Activated CD4-positive, alpha-beta T cell treated with anti-CD3 and anti-CD28 coated beads, Interleukin-10, Interleukin-2, amounts not matched to agents 100 ng/mL and 50 ng/mL, durations not matched to agents 16 hours and 8 hours (primary cell): Measurements from ENCODE around the gene RELN.

Experiments
- DNase-seq: peaks from one replicate; pipeline ENCODE4 v3.0.0-alpha.2; 2020

RELN gene

DNA sequence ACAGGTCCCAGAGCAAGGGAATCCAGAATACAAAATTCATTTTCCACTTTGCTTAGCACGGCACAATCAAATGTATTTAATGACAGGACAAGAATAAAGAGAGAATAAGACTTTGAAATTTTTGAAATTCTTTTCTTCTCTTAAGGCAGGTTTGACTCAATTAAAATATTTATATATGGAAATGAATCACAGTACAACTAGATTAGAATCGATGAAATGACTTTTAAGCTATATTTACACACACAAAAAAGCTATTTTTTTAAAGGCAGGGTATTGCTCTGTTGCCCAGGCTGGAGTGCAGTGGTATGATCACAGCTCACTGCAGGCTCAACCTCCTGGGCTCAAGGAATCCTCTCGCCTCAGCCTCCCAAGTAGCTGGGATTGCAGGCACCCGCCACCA lies 278.0 kb downstream of the RELN start:
- no peak for DNase-seq

DNA sequence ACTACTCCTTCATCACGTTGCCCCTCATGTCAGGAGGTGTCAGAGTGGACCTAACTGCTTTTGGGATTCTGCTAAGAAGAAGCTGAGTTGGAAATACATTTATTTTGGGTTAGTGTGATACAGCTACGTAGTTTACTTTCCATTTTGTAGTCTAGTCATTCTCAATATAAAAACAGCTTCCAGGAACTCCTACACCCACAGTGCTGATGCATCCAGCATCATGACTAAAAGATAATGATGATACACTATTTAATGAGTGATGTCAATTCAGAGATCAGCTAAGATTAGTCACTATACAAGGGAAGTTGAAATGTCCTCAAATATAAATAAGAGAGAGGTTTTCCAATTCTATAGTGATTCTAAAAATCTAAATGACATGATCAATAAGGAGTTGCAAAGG lies 279.2 kb downstream of the RELN start:
- no peak for DNase-seq

DNA sequence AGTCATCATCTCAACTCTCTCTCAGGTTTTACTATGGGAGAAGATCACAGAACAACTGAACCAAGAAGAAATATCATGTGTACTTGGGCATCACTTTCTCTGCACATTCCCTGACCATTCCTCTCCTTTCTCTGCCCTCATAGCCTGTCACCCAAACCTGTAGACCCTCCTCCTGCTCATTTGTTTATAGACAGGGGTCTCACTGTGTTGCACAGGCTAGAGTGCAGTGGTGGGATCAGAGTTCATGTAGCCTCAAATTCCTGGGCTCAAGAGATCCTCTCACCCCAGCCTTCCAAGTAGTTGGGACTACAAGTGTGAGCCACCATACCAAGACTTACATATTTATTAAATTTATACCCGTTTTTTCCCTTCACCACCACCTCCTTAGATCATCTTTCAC lies 282.7 kb downstream of the RELN start:
- no peak for DNase-seq

DNA sequence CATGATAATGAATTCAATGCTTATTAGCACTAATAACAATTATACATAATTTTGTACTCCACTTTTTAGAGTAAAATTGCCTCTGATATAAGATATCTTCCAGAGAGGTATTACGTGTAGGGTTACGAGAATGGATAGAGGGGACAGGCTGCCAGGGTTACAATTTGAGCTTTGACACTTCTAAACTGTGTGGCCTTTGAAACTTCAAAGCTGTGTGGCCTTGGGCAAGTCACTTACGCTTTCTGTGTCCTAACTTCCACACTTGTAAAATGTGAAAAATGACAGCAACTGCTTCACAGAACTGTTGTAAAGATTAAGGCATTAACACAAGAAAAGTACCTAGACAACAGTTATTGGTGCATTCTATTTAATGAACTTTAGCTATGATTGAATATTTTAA lies 283.9 kb downstream of the RELN start:
- DNase-seq: no peak

- no peak for DNase-seq
Measured at GRCh38 chr7:103704701-103705100, 284.8 kb downstream of the RELN start.

GRCh38 chr7:103702982-103703381 lies 286.5 kb downstream of the RELN start:
- no peak for DNase-seq

GRCh38 chr7:103702454-103702853 lies 287.0 kb downstream of the RELN start:
- no peak for DNase-seq

- DNase-seq: no peak
Measured at GRCh38 chr7:103699032-103699431, 290.4 kb downstream of the RELN start.

GRCh38 chr7:103698064-103698463 lies 291.4 kb downstream of the RELN start:
- DNase-seq: no peak

DNA sequence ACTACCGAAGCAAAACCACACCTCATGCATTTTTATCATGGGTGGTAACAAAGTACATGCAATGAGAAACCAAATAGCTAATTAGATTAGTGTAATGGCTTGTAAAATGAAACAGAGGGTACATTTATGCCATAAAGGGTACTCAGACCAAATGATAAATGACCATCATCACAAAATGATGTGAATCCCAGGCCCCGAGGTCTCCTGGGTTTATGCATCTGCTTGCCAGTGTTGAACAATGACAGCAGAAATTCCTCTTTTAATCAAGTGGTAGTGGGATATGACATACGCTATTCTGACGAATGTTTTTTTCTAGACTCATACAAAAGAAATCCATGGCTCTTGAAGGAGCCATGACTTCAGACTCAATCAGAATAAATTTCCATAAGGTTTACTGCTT lies 293.9 kb downstream of the RELN start:
- DNase-seq: no peak

- DNase-seq: no peak
Measured at GRCh38 chr7:103694304-103694703, 295.2 kb downstream of the RELN start.

GRCh38 chr7:103691291-103691690 lies 298.2 kb downstream of the RELN start:
- no peak for DNase-seq

- no peak for DNase-seq
Measured at GRCh38 chr7:103690242-103690974, 299.1 kb downstream of the RELN start.

DNA sequence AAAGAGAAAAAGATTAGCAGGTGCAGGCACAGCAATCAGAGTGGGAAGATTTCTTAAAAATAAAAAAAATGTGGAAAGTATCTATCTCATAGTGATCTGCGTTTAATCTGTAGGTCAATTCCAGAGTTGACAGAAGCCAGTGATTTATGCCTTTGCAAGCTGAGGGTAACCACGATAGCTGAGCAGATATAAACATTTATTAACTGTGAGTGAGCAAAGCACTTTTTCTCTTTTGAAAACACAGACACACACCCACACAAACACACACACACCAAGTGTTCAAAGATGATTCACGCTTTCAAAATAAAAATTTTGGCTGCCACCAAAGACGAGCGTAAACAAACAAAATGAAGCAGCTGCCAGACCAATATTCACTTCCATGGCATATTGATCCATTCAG lies 300.2 kb downstream of the RELN start:
- DNase-seq: no peak

GRCh38 chr7:103687951-103688350 lies 301.5 kb downstream of the RELN start:
- no peak for DNase-seq

GRCh38 chr7:103687272-103687671 lies 302.2 kb downstream of the RELN start:
- DNase-seq: no peak

- no peak for DNase-seq
Measured at GRCh38 chr7:103686763-103687162, 302.7 kb downstream of the RELN start.

GRCh38 chr7:103686064-103686463 lies 303.4 kb downstream of the RELN start:
- DNase-seq: no peak

GRCh38 chr7:103685646-103686045 lies 303.8 kb downstream of the RELN start:
- DNase-seq: no peak

DNA sequence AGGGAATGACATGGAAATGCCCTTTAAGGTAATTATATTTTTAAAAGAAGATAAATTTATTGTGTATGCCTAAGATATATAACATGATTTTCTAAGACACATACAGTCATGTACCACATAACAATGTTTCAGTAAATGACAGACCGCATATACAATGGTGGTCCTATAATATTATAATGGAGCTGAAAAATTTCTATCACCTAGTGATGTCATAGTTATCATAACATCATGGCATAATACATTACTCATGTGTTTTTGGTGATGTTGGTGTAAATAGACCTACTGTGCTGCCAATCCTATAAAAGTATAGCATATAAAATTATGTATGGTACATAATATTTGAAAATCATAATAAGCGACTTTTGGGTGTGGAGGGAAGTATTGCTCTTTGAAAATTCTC lies 306.1 kb downstream of the RELN start:
- no peak for DNase-seq

- no peak for DNase-seq
Measured at GRCh38 chr7:103680161-103681144, 309.0 kb downstream of the RELN start.

DNA sequence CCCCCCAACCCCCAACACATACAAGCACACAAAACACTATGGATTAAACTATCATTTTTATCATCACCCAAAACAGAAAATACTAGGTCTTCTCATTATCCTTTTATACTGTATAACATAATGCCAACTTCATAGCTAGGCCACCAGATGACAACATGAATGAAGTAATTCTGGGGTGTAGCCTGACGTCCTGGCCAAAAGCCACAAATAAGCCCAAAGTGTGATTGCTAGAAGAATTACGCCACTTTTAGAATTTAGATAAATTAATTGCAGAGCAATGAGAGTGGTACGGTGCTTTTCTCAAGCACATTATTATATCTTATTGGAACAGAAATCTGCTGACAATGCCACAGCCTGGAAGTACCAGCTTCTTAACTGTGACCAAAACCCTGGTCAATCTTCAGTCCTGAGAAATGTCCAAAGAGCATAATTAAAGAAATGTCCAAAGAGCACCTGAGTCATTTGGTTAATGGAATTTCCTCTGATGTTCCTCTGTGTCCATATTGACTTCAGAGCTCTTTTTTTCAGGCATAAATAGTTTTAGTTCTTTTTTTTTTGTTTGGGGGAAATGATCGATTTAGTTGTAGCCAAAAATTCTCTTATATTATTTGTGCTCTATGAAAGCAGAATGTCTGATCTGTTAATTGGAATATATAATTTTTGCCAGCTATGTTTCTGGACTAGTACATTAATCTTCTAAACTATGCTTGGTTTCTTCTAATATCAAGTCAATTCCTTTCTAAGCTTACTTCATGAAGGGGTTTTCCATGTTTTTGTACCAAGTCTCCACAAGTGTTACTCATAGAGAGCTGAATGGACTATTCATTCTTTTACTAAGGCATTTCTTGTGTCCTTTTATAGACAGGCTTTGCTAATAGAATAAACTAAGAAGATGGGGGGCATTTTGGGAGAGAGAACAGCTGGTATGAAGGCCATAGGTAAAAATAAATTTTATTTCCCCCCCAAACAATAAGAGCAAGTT lies 310.0 kb downstream of the RELN start:
- DNase-seq: no peak
